Measurements from ENCODE around the gene NOS1AP. TPM values are rescaled to one million over a fixed set of nuclear protein-coding genes. Genes with fewer than 3 reads are reported as not detected.

NOS1AP gene
- polyA plus RNA-seq, 1 of the 3 experiments (the other 2 are of a cell fraction) = 0.03 TPM

GRCh38 chr1:162364498-162364897, 295.0 kb downstream of the NOS1AP start:
- Histone ChIP-seq H3K79me2 (ENCODE audit: insufficient read depth) (no peaks in the 10 kb centered on the region), H3K27ac (ENCODE audit: low read depth in 2 of 2, low read length in 1 of 2) (no peak overlapping the region), H2AFZ (ENCODE audit: low read depth) (no peak overlapping the region), H3K4me2 (no peak overlapping the region), H3K4me1 (ENCODE audit: control insufficient read depth in 1 of 2, insufficient read depth in 2 of 2, low read depth in 1 of 2, low read length in 1 of 2) (peaks cover 0 to 2% of the 10 kb centered on the region in 2 experiments; a peak in 1 of 4 replicates), H3K9me3 (no peaks in the 10 kb centered on the region), H4K20me1 (ENCODE audit: insufficient read depth) (no peaks in the 10 kb centered on the region), H3K27me3 (ENCODE audit: insufficient read depth) (no peaks in the 10 kb centered on the region), H3K4me3 (ENCODE audit: low read depth in 2 of 2, low read length in 1 of 2) (no peak overlapping the region), H3K36me3 (replicated peaks in 1 of 2; ENCODE audit: control insufficient read depth in 1 of 2, insufficient read depth in 2 of 2, low read length in 1 of 2) (no peaks in the 10 kb centered on the region), H3K9me2 (no peaks in the 10 kb centered on the region), H3K9ac (no peak overlapping the region), H3F3A (replicated peaks; ENCODE audit: insufficient read depth) (no peaks in the 10 kb centered on the region)
- DNase-seq = no peak
- TF ChIP-seq IRF3 (IDR thresholded peaks at IDR 0.05; ENCODE audit: low read depth, low read length) (no peak), JUND (IDR thresholded peaks at IDR 0.05) (no peak), ELF1 (IDR thresholded peaks at IDR 0.05) (no peak), NRF1 (IDR thresholded peaks at IDR 0.05; ENCODE audit: low read depth, low read length) (no peak), MXI1 (IDR thresholded peaks at IDR 0.05; ENCODE audit: low read depth, low read length) (no peak), FOXJ3 (CRISPR knock-in tag; IDR thresholded peaks at IDR 0.05) (no peak), TAF1 (IDR thresholded peaks at IDR 0.05; ENCODE audit: borderline replicate concordance, low read depth, low read length) (no peak), PBX3 (IDR thresholded peaks at IDR 0.05) (no peak), MAX (IDR thresholded peaks at IDR 0.05; ENCODE audit: low read depth) (no peak), RFX5 (IDR thresholded peaks at IDR 0.05; ENCODE audit: low read length) (no peak), RXRA (IDR thresholded peaks at IDR 0.05; ENCODE audit: borderline replicate concordance, low read depth) (no peak), POLR2AphosphoS5 (IDR thresholded peaks at IDR 0.05; ENCODE audit: low read depth, low read length) (no peak), GATA2 (CRISPR knock-in tag; IDR thresholded peaks at IDR 0.05) (no peak), CHD2 (IDR thresholded peaks at IDR 0.05; ENCODE audit: low read length, partially characterized antibody) (no peak), USF2 (IDR thresholded peaks at IDR 0.05; ENCODE audit: borderline replicate concordance, low read depth, low read length) (no peak), TCF12 (IDR thresholded peaks at IDR 0.05) (no peak)
- 43% methylated on average over 1 of the region's 1 CpG for WGBS (ENCODE audit: low lambda C conversion rate)
- POLR2A ChIA-PET = no interaction called here
- CTCF ChIA-PET = interaction anchor here (2.6 kb wide), 1 partner anchor 27 kb away, joined by 9 read pairs; no protein-coding TSS in a partner anchor

Data from SK-N-SH (cell line).